Dermis microvascular lymphatic vessel endothelial cell (primary cell): ENCODE measurements around the gene CYBA. TPM values are rescaled to one million over a fixed set of nuclear protein-coding genes. Genes with fewer than 3 reads are reported as not detected.
"Not testable (repeated sequence)": the region's sequence is repeated elsewhere in the genome, so short reads cannot be mapped to it uniquely, and the experiment has no call there.

ENCODE experiments used
- DNase-seq, 2 donors: peaks; one replicate each; pipeline versions ENCODE4 v3.0.0 to v3.0.0-alpha.2; 2010; ENCODE audit warnings: low read depth in 2 of 2
- total RNA-seq: library from RNA; depleted of rRNA; stranded (reverse); fragments of >200 nt; gene quantifications from 2 replicates; pipeline ENCODE4 v1.2.1, GENCODE V29; 2014

CYBA gene
- total RNA-seq, 1 donor from 2014 or later, result 336 TPM

- no peak for DNase-seq
Observed at GRCh38 chr16:88614818-88615580, 35.9 kb downstream of the CYBA start.

- DNase-seq, result no peak
Observed at GRCh38 chr16:88613911-88614817, 36.7 kb downstream of the CYBA start.

- DNase-seq, result no peak
Observed at GRCh38 chr16:88613293-88613692, 37.6 kb downstream of the CYBA start.

GRCh38 chr16:88610909-88611812 lies 39.7 kb downstream of the CYBA start:
- no peak for DNase-seq

- DNase-seq, result no peak
Observed at GRCh38 chr16:88610080-88610479, 40.8 kb downstream of the CYBA start.

- DNase-seq, result not testable (repeated sequence)
Observed at GRCh38 chr16:88609426-88609825, 41.4 kb downstream of the CYBA start.

- DNase-seq, result no peak
Observed at GRCh38 chr16:88608076-88608475, 42.8 kb downstream of the CYBA start.

GRCh38 chr16:88606148-88606757 lies 44.6 kb downstream of the CYBA start:
- no peak for DNase-seq

- no peak for DNase-seq
Observed at GRCh38 chr16:88605186-88606147, 45.4 kb downstream of the CYBA start.

- no peak for DNase-seq
Observed at GRCh38 chr16:88602091-88602490, 48.8 kb downstream of the CYBA start.

- no peak for DNase-seq
Observed at GRCh38 chr16:88601313-88602036, 49.4 kb downstream of the CYBA start.

- DNase-seq, result no peak
Observed at GRCh38 chr16:88600539-88600896, 50.3 kb downstream of the CYBA start.

- no peak for DNase-seq
Observed at GRCh38 chr16:88599825-88600538, 50.9 kb downstream of the CYBA start.

GRCh38 chr16:88599092-88599733 lies 51.6 kb downstream of the CYBA start:
- peak in 1 of 2 donors; percentile 18 for DNase-seq

- DNase-seq, result no peak
Observed at GRCh38 chr16:88597856-88598491, 52.9 kb downstream of the CYBA start.

- no peak for DNase-seq
Observed at GRCh38 chr16:88596483-88596882, 54.4 kb downstream of the CYBA start.

GRCh38 chr16:88595921-88596320 lies 54.9 kb downstream of the CYBA start:
- DNase-seq, result no peak

- DNase-seq, result no peak
Observed at GRCh38 chr16:88595101-88595500, 55.8 kb downstream of the CYBA start.
